Mucosa of stomach (tissue), 1 donor: Measurements from ENCODE around the gene CD164.
"Not testable (repeated sequence)": the region's sequence is repeated elsewhere in the genome, so short reads cannot be mapped to it uniquely, and the experiment has no call there.

Source experiments
- H3K27me3 ChIP-seq: one replicate; pipeline ENCODE4 v1.7.0; 2013; ENCODE audit warnings: mild to moderate bottlenecking, low read length; ENCODE audit not compliant: control insufficient read depth, insufficient read depth
- H3K36me3 ChIP-seq: one replicate; pipeline ENCODE4 v1.7.0; 2013; ENCODE audit warnings: low read length; ENCODE audit not compliant: control insufficient read depth, insufficient read depth
- H3K4me1 ChIP-seq: one replicate; pipeline ENCODE4 v1.7.0; 2013; ENCODE audit warnings: mild to moderate bottlenecking, low read length; ENCODE audit not compliant: control insufficient read depth, insufficient read depth
- H3K4me3 ChIP-seq: one replicate; pipeline ENCODE4 v1.7.0; 2013; ENCODE audit warnings: low read length
- H3K9ac ChIP-seq: one replicate; pipeline ENCODE4 v1.7.0; 2013; ENCODE audit warnings: mild to moderate bottlenecking, low read length, moderate library complexity
- H3K9me3 ChIP-seq: one replicate; pipeline ENCODE4 v1.7.0; 2013; ENCODE audit warnings: mild to moderate bottlenecking, low read length, moderate library complexity; ENCODE audit not compliant: control insufficient read depth
- donor health status: Pancreatic carcinoma.

CD164 gene

GRCh38 chr6:109336221-109336961 lies 45.9 kb downstream of the CD164 start:
- peaks cover 51% of the 10 kb centered on the region for H3K4me1 ChIP-seq
- no peaks in the 10 kb centered on the region for H3K9me3 ChIP-seq
- no peaks in the 10 kb centered on the region for H3K36me3 ChIP-seq
- H3K9ac ChIP-seq: no peak overlapping the region
- H3K4me3 ChIP-seq: no peak overlapping the region
- no peaks in the 10 kb centered on the region for H3K27me3 ChIP-seq

- not testable (repeated sequence) for H3K9me3 ChIP-seq, H3K27me3 ChIP-seq, H3K4me3 ChIP-seq, H3K9ac ChIP-seq, H3K36me3 ChIP-seq
- H3K4me1 ChIP-seq: peaks cover 47% of the 10 kb centered on the region
Observed at GRCh38 chr6:109333870-109334269, 48.4 kb downstream of the CD164 start.

DNA sequence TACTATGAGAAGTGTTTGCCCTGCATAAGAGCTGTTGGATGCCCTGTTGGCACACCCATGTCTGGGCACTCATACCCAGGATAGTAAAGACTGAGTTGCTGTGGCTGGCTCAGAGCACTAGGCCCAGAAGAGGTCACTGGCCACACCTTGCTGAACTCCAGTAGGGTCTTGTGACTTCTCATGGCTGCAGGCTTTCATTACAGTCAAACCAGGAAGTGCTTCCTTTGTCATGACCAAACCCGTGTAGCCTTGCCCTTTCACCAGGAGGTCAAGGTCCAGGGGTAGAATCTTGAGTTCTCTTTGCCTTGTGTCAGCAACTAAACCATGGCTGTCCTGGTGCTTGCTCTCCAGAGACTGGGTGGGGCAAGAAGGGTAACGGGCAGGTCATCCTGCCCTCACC lies 49.5 kb downstream of the CD164 start:
- no peaks in the 10 kb centered on the region for H3K36me3 ChIP-seq
- H3K27me3 ChIP-seq: no peaks in the 10 kb centered on the region
- peaks cover 47% of the 10 kb centered on the region for H3K4me1 ChIP-seq
- H3K9me3 ChIP-seq: no peaks in the 10 kb centered on the region
- peak overlapping the region; percentile 49 for H3K9ac ChIP-seq
- no peak overlapping the region for H3K4me3 ChIP-seq

- Histone ChIP-seq H3K4me1 (peaks cover 30% of the 10 kb centered on the region), H3K36me3 (no peaks in the 10 kb centered on the region), H3K9ac (no peak overlapping the region), H3K27me3 (no peaks in the 10 kb centered on the region), H3K9me3 (no peaks in the 10 kb centered on the region), H3K4me3 (no peak overlapping the region)
Observed at GRCh38 chr6:109331081-109331480, 51.2 kb downstream of the CD164 start.

DNA sequence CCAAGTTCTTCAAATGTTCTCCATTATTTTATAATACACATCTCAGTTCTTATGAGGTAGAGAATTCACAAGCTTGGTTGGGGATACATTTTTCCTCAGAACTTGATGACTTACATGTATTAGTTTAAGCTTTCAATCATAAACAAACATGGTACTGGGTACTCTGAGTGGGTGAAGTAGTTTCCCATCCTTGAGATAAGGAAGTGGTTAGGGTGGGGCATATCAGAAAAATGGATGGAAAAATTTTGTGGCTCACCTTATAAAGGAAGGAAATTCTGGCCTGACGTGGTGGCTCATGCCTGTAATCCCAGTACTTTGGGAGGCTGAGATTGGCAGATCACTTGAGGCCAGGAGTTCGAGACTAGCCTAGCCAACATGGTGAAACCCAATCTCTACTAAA lies 52.0 kb downstream of the CD164 start:
- peaks cover 22% of the 10 kb centered on the region for H3K4me1 ChIP-seq
- H3K27me3 ChIP-seq: no peaks in the 10 kb centered on the region
- H3K4me3 ChIP-seq: no peak overlapping the region
- no peaks in the 10 kb centered on the region for H3K9me3 ChIP-seq
- H3K36me3 ChIP-seq: no peaks in the 10 kb centered on the region
- H3K9ac ChIP-seq: no peak overlapping the region

DNA sequence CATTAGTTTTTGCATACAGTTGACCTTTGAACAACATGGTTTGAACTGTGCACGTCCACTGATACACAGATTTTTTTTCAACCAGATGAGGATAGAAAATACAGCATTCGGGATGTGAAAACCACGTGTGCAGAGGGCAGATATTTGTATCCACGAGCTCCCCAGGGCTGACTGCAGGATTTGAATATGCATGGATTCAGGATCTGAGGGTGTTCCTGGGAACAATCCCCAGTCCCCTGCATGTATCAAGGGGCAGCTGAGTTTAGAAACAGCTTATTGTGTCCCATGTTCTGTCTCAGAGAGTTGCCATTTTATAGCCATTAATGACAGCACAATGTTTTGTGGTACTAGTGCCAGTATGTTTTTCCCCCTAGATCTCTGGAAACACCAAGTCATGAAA lies 53.6 kb downstream of the CD164 start:
- Histone ChIP-seq H3K4me1 (peaks cover 14% of the 10 kb centered on the region), H3K36me3 (no peaks in the 10 kb centered on the region), H3K4me3 (no peak overlapping the region), H3K9me3 (no peaks in the 10 kb centered on the region), H3K9ac (no peak overlapping the region), H3K27me3 (no peaks in the 10 kb centered on the region)

GRCh38 chr6:109327959-109328358 lies 54.3 kb downstream of the CD164 start:
- no peaks in the 10 kb centered on the region for H3K27me3 ChIP-seq
- H3K4me3 ChIP-seq: no peak overlapping the region
- no peaks in the 10 kb centered on the region for H3K36me3 ChIP-seq
- peaks cover 12% of the 10 kb centered on the region for H3K4me1 ChIP-seq
- no peak overlapping the region for H3K9ac ChIP-seq
- no peaks in the 10 kb centered on the region for H3K9me3 ChIP-seq

DNA sequence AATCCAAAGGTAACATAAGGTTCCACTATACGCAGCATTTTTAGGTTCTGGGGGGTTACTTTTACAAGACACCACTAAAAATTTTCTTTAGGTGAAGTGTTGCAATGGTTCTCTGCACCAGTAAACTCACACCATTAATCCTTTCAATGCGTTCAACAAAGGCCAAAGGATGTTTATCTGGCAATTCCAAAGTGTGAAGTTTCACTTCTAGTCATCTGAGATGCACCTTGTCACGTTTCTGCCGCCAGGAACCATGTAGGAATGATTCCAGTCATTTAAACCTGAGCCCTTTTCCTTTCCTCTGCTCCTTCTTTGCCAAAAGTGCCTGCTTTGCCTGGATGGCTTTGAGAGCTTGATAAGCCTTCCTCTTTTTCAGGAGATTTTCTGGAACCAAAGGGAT lies 54.8 kb downstream of the CD164 start:
- no peaks in the 10 kb centered on the region for H3K27me3 ChIP-seq
- H3K9me3 ChIP-seq: no peaks in the 10 kb centered on the region
- no peak overlapping the region for H3K4me3 ChIP-seq
- H3K9ac ChIP-seq: no peak overlapping the region
- no peaks in the 10 kb centered on the region for H3K36me3 ChIP-seq
- peaks cover 7% of the 10 kb centered on the region for H3K4me1 ChIP-seq

DNA sequence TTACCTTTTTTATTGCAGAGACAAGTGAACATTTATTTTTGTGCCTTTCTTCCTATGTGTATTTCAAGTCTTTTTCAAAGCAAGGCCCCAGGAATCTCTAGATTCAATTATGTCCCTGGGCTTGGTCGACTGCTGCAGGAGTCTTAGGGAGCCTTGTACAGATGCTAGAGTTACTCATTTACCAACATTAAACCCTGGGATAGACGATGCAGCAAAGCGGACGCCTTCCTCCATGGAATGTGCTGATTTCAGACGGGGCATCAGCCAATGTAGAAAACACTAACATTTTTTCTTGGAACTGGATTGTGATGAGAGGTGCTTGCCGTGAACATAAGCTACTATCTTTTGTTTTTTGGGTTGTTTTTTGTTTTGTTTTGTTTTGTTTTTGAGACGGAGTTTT lies 55.9 kb downstream of the CD164 start:
- Histone ChIP-seq H3K9me3 (no peaks in the 10 kb centered on the region), H3K27me3 (no peaks in the 10 kb centered on the region), H3K4me3 (no peak overlapping the region), H3K36me3 (no peaks in the 10 kb centered on the region), H3K9ac (no peak overlapping the region), H3K4me1 (no peaks in the 10 kb centered on the region)

DNA sequence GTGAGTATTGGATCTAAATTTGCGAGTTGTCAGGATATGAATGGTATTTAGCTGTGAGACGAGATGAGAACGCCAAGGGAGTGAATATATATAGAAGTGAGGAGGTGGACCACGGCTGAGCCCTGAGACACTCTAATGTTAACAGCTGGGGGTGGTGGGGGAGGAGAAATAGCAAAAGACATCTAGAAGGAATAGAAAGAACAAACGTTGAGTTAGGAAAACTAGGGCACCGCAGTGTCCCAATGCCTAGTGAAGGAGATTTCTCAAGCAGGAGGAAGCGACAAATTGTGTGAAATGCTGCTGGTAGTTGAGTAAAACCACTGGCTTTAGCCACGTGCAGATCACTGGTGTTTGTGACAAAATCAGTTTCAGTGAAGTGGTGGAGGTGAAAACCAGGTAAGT lies 56.9 kb downstream of the CD164 start:
- Histone ChIP-seq H3K9me3 (no peaks in the 10 kb centered on the region), H3K4me3 (no peak overlapping the region), H3K9ac (no peak overlapping the region), H3K4me1 (peaks cover under 1% of the 10 kb centered on the region), H3K36me3 (no peaks in the 10 kb centered on the region), H3K27me3 (no peaks in the 10 kb centered on the region)

GRCh38 chr6:109323241-109323640 lies 59.0 kb downstream of the CD164 start:
- H3K9me3 ChIP-seq: no peaks in the 10 kb centered on the region
- no peak overlapping the region for H3K4me3 ChIP-seq
- peaks cover 21% of the 10 kb centered on the region for H3K4me1 ChIP-seq
- H3K9ac ChIP-seq: no peak overlapping the region
- no peaks in the 10 kb centered on the region for H3K27me3 ChIP-seq
- no peaks in the 10 kb centered on the region for H3K36me3 ChIP-seq

DNA sequence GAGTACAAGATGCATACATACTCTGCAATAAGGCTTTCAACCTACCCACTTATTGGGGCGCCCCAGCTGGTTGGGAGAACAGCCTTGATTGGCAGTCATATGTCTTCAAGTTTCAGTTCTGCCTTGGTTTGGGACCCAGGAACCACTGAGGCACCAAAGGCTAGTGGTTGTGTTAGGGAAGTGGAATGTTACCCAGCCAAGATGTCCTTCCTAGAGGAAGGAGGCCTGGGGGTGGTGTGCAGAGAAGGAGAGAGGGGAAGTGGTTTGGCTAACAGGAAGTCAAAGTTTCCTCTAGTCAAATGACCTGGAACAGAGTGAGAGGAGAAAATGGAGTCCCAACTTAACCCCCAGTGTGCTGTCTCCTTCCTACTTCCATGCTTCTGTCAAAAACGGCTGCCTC lies 59.4 kb downstream of the CD164 start:
- no peaks in the 10 kb centered on the region for H3K27me3 ChIP-seq
- H3K9ac ChIP-seq: no peak overlapping the region
- no peak overlapping the region for H3K4me3 ChIP-seq
- peaks cover 23% of the 10 kb centered on the region for H3K4me1 ChIP-seq
- H3K9me3 ChIP-seq: no peaks in the 10 kb centered on the region
- no peaks in the 10 kb centered on the region for H3K36me3 ChIP-seq

DNA sequence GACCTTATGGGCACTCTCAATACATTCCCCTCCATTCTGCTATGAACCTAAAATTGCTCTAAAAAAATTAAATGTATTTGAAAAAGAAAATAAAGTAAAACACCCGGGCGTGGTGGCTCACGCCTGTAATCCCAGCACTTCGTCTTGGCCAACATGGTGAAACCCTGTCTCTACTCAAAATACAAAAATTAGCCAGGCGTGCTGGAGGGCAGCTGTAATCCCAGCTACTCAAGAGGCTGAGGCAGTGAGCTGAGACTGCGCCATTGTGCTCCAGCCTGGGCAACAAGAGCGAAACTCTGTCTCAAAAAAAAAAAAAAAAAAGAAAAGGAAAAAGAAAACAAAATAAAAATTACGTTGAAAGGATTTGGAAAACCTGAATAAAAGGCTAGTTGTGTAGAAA lies 60.5 kb downstream of the CD164 start:
- H3K9ac ChIP-seq: no peak overlapping the region
- peaks cover 32% of the 10 kb centered on the region for H3K4me1 ChIP-seq
- no peaks in the 10 kb centered on the region for H3K36me3 ChIP-seq
- H3K9me3 ChIP-seq: no peaks in the 10 kb centered on the region
- H3K27me3 ChIP-seq: no peaks in the 10 kb centered on the region
- H3K4me3 ChIP-seq: no peak overlapping the region
